NCI-H1436 treated with DMSO at 0.1 percent for 48 hours (cell line): ENCODE measurements around the gene PLEKHG5.

Source experiments
- DNase-seq: peaks from one replicate; lab custom pipeline; 2025; lab: John Stamatoyannopoulos, UW

The PLEKHG5 gene

GRCh38 chr1:6426277-6426971, 65.0 kb downstream of the PLEKHG5 start:
- no peak for DNase-seq

GRCh38 chr1:6425658-6426057, 65.8 kb downstream of the PLEKHG5 start:
- DNase-seq = no peak

- DNase-seq = no peak
Observed at GRCh38 chr1:6424619-6425593, 66.6 kb downstream of the PLEKHG5 start, which contains the start of gene ESPN. TSS of gene ESPN (plus strand) at chr1:6424776. CDS start at chr1:6424956, 180 bp downstream.

- DNase-seq = no peak
Observed at GRCh38 chr1:6424000-6424565, 67.4 kb downstream of the PLEKHG5 start.

- DNase-seq = no peak
Observed at GRCh38 chr1:6423321-6423999, 68.0 kb downstream of the PLEKHG5 start.

- DNase-seq = no peak
Observed at GRCh38 chr1:6421266-6421665, 70.2 kb downstream of the PLEKHG5 start.

GRCh38 chr1:6420454-6421042, 70.9 kb downstream of the PLEKHG5 start:
- DNase-seq = no peak

- DNase-seq = no peak
Observed at GRCh38 chr1:6419804-6420453, 71.5 kb downstream of the PLEKHG5 start, which contains the start of gene HES2. TSS of gene HES2 (minus strand) at chr1:6419919. CDS start at chr1:6419820, 99 bp downstream.

- DNase-seq = no peak
Observed at GRCh38 chr1:6419397-6419803, 72.1 kb downstream of the PLEKHG5 start.

- DNase-seq = no peak
Observed at GRCh38 chr1:6418668-6419396, 72.6 kb downstream of the PLEKHG5 start.

- no peak for DNase-seq
Observed at GRCh38 chr1:6417961-6418667, 73.4 kb downstream of the PLEKHG5 start.
